Fibroblast of lung (primary cell): ENCODE results near the gene AGRN.

Experiments used
- CTCF ChIP-seq, 2 donors: IDR thresholded peaks in 1 of 2; conservative IDR thresholded peaks in 1 of 2; 1 replicate in 1 of 2; 2 replicates in 1 of 2; pipeline ENCODE4 v1.5.1; 2011 to 2012; ENCODE audit warnings: low read length in 2 of 2, control low read depth in 1 of 2, inconsistent platforms in 1 of 2, low read depth in 1 of 2, mild to moderate bottlenecking in 1 of 2
- EZH2 ChIP-seq: IDR thresholded peaks from 2 replicates; pipeline ENCODE4 v1.5.1; 2012; ENCODE audit warnings: low read length, control low read depth, mild to moderate bottlenecking; ENCODE audit errors: missing control alignments

GRCh38 chr1:1006305-1007159 is 13.4 kb upstream of the AGRN start:
- TF ChIP-seq EZH2 (no peak), CTCF (conservative IDR thresholded peaks at IDR 0.05 in 1 of 2, IDR thresholded peaks at IDR 0.05 in 1 of 2; ENCODE audit: low read depth in 1 of 2, low read length in 2 of 2) (no peak)
